HFFc6 (cell line): ENCODE data around the gene EPS8L3. TPM values are rescaled to one million over a fixed set of nuclear protein-coding genes. Genes with fewer than 3 reads are reported as not detected.
A peak's percentile ranks its signal among the peaks of the same experiment; 100 is the strongest.

Experiments
- DNase-seq: peaks from one replicate; pipeline ENCODE4 v3.0.0-alpha.2; 2018
- H3K27ac Mint-ChIP-seq: 2 replicates; pipeline ENCODE4 v1.8.0; 2020; ENCODE audit warnings: mild to moderate bottlenecking, mixed read lengths
- H3K27me3 Mint-ChIP-seq: 2 replicates; pipeline ENCODE4 v1.8.0; 2021; ENCODE audit warnings: mild to moderate bottlenecking, moderate library complexity, mixed read lengths; ENCODE audit not compliant: insufficient read depth
- H3K36me3 Mint-ChIP-seq: 2 replicates; pipeline ENCODE4 v1.8.0; 2021; ENCODE audit warnings: low read depth, mixed read lengths
- H3K4me1 Mint-ChIP-seq: 2 replicates; pipeline ENCODE4 v1.8.0; 2020; ENCODE audit warnings: low read depth, mixed read lengths
- H3K4me3 Mint-ChIP-seq: 2 replicates; pipeline ENCODE4 v1.8.0; 2020; ENCODE audit warnings: mild to moderate bottlenecking, moderate library complexity, mixed read lengths
- H3K9me3 Mint-ChIP-seq: 2 replicates; pipeline ENCODE4 v1.8.0; 2020; ENCODE audit warnings: mild to moderate bottlenecking, mixed read lengths
- total RNA-seq, 6 experiments: library from RNA; stranded (reverse); fragmentation: NEBNext Ultra II Directional; extraction: Animal tissue kit (Norgen Biotek cat#: 25700); gene quantifications; 2 replicates in 1 of 6; 3 replicates in 5 of 6; pipeline ENCODE4 v1.2.3, GENCODE V29; 2021
- TF ChIP-seq, protein P1 (sequence below): fragments of 200-600 bp; sonication (generic); IDR thresholded peaks from 2 replicates; pipeline ENCODE4 v1.5.0; 2021; ENCODE audit warnings: antibody characterized with exemption, mild to moderate bottlenecking

Gene EPS8L3
- total RNA-seq, 6 experiments from 2014 or later = not detected

DNA sequence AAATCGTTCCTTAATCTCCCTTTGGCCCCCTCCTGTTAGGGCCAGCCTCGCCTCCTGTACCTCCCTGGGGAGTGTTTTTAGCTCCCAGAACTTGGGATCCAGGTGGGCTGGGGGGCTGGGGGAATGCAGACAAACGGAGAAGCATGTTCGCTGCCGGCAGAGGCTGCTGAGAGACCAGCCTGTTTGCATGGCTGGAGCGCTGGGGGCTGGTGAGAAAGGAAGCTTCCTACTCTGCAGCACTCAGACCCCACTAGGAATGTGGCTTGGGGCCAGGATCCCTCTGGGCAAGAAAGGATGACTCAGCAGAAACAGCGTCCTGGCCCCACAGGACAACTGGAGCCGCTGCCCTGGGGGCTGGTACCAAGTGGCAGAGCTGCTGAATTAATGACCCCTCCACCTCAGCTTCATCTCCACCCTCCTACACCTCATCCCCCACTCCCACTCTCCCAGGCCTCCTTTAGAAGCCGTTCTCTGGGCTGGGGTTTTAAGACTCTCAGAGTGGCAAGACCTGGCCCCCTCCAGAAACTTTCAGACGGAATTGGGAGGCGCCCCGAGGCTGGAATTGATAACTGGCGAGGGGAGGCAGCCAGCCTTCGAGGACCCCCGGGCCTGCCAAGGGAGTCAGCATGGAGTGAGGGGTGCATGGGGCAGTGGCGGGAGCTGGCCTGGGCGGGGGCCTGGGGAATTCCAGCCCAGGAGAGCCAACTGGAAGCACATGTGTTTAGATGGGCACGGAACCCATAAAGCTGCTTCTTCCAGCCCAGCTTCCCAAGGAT lies 28.5 kb upstream of the EPS8L3 start:
- Mint-ChIP-seq H3K4me1 (peaks cover 60% of the 10 kb centered on the region), H3K4me3 (peak overlapping the region; percentile 39; the same call in 1 of the 2 replicates), H3K27me3 (no peaks in the 10 kb centered on the region; the same call in 1 of the 2 replicates), H3K36me3 (peaks cover 4% of the 10 kb centered on the region; the same call in 1 of the 2 replicates), H3K27ac (peak overlapping the region; percentile 90), H3K9me3 (peaks cover 6% of the 10 kb centered on the region)
- TF ChIP-seq, protein P1, sequence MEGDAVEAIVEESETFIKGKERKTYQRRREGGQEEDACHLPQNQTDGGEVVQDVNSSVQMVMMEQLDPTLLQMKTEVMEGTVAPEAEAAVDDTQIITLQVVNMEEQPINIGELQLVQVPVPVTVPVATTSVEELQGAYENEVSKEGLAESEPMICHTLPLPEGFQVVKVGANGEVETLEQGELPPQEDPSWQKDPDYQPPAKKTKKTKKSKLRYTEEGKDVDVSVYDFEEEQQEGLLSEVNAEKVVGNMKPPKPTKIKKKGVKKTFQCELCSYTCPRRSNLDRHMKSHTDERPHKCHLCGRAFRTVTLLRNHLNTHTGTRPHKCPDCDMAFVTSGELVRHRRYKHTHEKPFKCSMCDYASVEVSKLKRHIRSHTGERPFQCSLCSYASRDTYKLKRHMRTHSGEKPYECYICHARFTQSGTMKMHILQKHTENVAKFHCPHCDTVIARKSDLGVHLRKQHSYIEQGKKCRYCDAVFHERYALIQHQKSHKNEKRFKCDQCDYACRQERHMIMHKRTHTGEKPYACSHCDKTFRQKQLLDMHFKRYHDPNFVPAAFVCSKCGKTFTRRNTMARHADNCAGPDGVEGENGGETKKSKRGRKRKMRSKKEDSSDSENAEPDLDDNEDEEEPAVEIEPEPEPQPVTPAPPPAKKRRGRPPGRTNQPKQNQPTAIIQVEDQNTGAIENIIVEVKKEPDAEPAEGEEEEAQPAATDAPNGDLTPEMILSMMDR = peak; percentile 71
- peak; percentile 93 for DNase-seq

DNA sequence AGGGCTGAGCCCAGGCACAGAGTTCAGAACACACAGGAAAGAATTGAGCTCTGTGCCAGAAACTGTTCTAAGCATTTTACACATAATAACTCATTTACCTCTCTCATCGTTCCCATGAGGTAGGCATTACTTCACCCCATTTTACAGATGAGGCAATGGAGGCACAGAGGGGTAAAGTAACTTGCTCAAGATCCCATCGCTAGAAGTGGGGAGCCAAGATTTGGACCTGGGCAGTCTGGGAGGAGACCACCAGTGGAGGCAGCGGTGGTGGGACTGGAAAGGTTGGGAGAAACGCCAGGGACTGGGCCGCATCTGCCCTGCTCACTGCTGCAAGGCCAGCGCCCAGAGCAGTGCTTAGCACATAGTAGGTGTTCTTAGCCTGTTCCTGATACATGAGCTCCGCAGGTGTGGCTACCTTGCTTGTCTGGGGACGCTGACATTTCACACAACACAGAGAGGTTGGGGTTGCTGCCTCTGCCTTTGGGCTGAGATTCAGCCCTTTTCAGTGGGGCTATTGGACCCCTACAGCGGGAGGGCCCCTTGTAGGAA lies 27.8 kb upstream of the EPS8L3 start:
- TF ChIP-seq, protein P1 = no peak
- Mint-ChIP-seq H3K27me3 (no peaks in the 10 kb centered on the region; the same call in 1 of the 2 replicates), H3K4me3 (peak overlapping the region; percentile 39; the same call in 1 of the 2 replicates), H3K9me3 (peaks cover 6% of the 10 kb centered on the region), H3K27ac (peak overlapping the region; percentile 90; the same call in 1 of the 2 replicates), H3K36me3 (peaks cover 4% of the 10 kb centered on the region; the same call in 1 of the 2 replicates), H3K4me1 (peaks cover 60% of the 10 kb centered on the region)
- no peak for DNase-seq

DNA sequence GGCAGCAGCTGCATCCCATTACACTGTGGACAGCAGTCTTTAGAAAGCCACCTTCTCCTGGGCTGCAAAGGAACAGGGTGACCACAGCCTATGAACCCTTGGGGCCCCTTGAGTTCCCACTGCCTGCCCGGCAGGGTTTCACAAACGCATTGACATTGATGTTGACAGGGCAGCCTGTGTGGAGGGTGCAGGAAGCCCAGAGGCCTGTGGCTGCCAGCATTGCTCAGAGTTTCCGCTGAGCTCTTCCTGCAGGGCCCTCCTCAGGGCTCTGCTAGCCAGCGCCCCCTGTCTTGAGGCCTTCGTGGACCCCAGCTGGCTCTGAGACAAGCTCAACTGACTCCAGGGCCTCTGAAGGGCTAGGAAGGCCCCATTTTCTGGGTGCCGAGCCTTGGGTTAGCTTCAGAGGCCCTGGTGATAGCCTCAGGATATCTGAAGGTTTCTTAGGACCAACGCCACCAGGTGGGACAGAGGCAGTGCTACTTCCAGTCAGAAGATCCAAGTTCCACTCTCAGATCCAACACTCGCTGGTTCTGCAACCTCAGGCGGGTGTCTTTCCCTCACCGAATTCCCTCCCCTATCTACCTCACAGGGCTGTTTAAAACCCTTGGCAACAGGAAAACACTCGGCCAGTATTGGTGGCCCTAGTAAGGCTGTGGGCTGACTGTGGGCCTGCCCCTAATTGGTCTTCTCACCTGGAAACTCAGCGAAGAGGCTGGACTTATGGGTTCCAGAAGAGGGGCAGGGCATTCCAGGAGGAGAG lies 27.2 kb upstream of the EPS8L3 start:
- Mint-ChIP-seq H3K27me3 (no peaks in the 10 kb centered on the region; the same call in 1 of the 2 replicates), H3K9me3 (peaks cover 6% of the 10 kb centered on the region), H3K27ac (peak overlapping the region; percentile 90; the same call in 1 of the 2 replicates), H3K4me1 (peaks cover 59% of the 10 kb centered on the region), H3K36me3 (peaks cover 4% of the 10 kb centered on the region; the same call in 1 of the 2 replicates), H3K4me3 (no peak overlapping the region)
- TF ChIP-seq, protein P1 = peak; percentile 55
- DNase-seq = no peak

DNA sequence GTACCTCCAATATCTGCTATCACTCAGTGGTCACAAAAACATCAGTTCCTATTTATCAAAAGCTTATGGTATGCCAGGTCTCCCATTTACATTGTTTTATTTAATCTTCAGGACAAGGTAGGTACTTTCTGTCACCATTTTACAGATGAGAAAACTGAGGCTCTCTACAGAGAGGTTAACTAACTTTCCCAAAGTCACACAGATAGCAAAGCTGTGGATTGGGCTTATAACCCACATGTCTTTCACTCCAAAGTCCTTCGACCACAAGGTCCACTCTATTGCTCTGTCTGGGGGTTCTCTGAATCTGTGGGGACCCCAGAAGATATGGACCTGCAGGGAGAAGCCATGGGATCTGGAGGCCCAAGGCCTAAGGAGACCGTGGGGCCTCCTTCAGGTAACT lies 26.6 kb upstream of the EPS8L3 start:
- Mint-ChIP-seq H3K36me3 (peaks cover 4% of the 10 kb centered on the region; the same call in 1 of the 2 replicates), H3K4me3 (no peak overlapping the region), H3K9me3 (peaks cover 6% of the 10 kb centered on the region), H3K27ac (no peak overlapping the region), H3K4me1 (peaks cover 59% of the 10 kb centered on the region), H3K27me3 (no peaks in the 10 kb centered on the region; the same call in 1 of the 2 replicates)
- TF ChIP-seq, protein P1 = no peak
- DNase-seq = no peak

DNA sequence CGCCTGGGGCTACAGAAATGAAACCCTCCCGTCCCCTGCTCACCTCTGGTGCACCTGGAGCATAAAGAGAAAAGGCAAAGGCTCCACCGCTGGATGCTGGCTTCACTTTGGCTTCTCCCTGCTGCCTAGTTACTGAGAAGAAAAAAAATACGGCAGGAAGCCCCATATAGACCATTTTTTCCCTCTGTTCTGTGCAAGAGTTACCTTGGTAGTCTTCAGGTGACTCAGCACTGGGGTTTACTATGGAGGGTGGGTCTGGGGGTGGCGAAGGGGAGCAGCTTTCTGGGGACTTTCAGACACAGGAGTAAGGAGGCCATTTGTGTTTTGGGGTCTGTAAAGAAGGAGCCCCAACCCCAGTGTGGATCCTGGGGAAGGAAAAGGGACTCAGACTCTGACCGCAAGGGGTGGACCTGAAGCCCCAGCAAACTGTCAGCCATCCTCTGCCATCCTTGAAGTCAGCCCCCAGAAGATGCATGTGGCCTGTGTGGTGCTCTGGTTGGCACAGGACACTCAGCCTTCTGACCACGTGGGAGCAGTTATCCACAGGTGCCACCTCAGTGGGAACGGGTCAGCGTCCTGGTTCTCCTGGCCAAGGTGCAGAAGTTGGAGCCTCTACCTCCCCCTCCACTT lies 25.9 kb upstream of the EPS8L3 start:
- no peaks in the 10 kb centered on the region; the same call in 1 of the 2 replicates for H3K27me3 Mint-ChIP-seq
- no peak overlapping the region for H3K4me3 Mint-ChIP-seq
- peaks cover 6% of the 10 kb centered on the region for H3K9me3 Mint-ChIP-seq
- DNase-seq = no peak
- H3K36me3 Mint-ChIP-seq = peaks cover 4% of the 10 kb centered on the region; the same call in 1 of the 2 replicates
- TF ChIP-seq, protein P1 = no peak
- no peak overlapping the region for H3K27ac Mint-ChIP-seq
- H3K4me1 Mint-ChIP-seq = peaks cover 65% of the 10 kb centered on the region
